Hematopoietic multipotent progenitor cell treated with erythropoietin and hydrocortisone succinate and interleukin-3 and kit ligand, for 6 days (in vitro differentiated cells): ENCODE data around the gene RPS5.
"Not testable (repeated sequence)": the region's sequence is repeated elsewhere in the genome, so short reads cannot be mapped to it uniquely, and the experiment has no call there.

Experiments
- DNase-seq: peaks from one replicate; pipeline ENCODE4 v3.0.0-alpha.2; 2015

RPS5 gene

DNA sequence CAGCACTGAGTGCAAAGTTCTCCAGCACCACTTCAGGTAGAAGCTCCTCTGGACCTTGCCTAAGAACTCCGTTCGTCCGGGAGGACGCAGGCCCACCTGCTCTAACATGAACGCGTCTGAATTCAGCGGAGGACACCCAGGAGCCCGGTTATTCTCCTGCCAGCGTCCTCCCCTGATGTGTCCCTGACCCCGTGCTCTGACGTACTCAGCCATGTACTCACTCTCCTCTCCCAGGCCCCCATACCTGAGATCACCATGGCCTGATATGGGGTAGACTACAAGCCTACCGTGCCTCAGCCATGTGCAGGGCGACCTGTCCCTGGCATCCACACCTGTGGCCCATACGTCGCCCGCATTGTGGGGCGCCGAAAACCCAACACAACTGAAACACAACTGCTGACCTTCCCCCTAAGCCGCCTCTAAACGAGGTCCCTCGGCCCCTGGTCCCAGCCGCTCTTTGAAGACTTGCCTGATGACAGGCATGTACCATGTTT, 20.6 kb downstream of the RPS5 start:
- peak; percentile 63 for DNase-seq

DNA sequence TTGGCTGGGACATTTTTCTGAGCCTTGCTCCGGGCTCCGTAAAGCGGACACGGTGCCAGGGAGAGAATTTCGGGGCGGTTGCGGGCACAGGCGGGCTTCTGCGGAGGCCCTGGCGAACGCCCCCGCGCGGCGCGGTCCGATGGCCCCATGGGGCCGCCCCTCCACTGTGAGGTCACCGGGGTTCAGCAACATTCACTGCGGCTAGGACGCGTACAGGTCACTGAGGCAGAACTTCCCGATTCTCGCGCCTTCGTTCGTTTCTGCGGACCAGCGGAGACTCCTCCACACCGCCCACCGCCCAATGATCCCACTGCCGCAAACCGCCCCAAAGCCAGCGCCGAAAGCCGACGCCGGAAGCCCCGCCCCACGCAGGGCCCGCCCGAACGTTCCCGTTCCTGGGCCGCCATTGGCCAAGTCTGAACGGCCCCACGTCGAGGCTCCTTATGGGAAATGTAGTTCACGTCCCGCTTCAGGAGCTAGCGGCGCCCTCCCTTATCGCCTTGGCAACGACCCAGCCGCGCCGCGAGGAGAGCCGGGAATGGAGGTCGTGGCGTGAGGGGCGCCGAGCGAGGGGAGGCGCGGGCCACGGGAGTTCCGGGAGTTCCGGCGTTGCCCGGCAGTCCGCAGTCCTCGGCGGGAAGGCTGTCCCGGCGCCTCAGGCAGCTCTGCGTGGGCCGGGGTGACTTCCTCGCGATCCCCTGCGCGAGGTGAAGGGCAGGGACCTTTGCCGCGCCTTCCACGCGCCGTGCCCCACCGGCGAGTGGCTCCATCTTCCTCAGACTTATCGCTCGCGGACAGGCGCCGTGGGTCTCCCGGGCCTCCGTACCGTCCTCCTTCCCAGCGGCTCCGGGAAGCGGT, 21.3 kb downstream of the RPS5 start, which contains the start of gene ZNF584:
ZNF584 (plus strand) TSS at position 498 of the 858 bp plus-strand sequence. CDS start 499 bp downstream, outside the sequence.
- DNase-seq: peak; percentile 99

DNA sequence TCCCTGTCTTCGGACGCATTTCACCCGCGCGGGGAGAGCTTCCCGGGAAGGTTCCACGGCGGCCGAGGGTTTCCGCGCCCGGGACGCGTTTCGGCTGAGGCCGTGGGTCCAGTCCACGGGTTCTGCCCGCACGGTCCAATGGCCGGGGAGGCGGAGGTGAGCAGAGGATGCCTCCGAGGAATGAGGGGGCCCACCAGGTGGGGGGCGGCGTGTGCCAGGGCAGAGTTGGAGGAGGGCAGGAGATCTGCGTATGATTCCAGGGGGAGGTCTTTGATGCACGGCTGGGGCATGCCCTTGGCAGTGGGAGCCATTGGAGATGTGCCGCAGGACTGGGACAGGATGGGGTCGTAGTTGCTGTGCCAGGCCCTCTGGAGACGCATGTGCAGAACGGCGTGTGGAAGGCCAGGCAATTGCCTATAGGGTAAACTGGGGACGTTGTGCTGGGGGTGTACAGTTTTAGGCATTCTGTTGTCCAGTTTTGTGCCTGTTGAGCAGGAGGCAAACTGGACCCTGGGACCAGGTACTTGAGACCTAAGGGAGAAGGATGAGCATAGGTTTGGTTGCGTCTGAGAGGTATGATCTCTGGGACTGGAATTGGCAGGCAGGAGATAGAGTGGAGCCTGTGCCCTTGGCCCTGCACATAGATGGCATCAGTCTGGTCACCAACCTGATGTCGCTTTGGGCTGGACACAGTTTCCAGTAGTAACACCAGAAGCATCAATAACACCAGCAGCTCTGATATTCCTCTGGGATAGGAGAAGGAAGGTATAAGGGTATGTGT, 22.1 kb downstream of the RPS5 start:
- DNase-seq: peak; percentile 75

DNA sequence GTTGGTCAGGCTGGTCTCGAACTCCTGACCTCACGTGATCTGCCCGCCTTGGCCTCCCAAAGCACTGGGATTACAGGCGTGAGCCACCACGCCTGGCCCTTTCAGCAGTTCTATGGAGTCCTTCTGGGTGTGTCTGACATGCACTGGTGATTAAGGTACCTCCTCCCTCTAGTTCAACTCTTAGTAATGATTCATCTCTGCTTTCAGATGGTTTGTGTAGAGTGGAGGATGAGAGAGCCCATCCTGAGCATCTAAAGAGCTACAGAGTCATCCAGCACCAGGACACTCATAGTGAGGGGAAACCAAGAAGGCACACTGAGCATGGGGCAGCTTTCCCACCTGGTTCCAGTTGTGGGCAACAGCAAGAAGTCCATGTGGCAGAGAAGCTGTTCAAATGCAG, 29.5 kb downstream of the RPS5 start:
- no peak for DNase-seq

DNA sequence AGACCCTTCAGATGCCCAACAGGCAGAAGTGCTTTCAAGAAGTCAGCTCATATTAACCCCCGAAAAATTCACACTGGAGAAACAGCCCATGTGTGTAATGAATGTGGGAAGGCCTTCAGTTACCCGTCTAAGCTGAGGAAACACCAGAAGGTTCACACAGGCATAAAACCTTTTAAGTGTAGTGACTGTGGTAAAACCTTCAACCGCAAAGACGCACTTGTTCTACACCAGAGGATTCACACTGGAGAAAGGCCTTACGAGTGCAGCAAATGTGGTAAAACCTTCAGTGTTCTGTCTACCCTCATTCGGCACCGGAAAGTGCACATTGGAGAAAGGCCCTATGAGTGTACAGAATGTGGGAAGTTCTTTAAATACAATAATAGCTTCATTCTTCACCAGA, 30.0 kb downstream of the RPS5 start:
- no peak for DNase-seq

DNA sequence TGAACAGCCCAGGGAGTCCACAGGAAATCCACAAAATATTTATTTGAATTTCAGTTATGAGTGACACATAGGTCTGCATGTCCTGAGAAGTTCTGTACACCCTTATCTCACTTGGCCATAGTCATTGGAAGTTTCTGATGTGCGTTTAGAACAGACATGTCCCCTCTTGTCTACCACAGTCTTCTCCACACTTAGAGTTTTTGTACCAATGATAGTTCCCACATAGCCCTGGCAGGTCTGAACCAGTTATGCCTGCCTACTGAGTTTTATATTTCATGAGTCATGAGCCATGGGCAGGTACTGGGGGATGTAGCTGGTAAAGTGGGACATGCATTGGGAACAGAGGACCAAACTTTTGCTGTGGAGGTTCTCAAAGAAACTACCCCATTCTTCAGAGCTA, 41.5 kb downstream of the RPS5 start:
- DNase-seq: no peak

DNA sequence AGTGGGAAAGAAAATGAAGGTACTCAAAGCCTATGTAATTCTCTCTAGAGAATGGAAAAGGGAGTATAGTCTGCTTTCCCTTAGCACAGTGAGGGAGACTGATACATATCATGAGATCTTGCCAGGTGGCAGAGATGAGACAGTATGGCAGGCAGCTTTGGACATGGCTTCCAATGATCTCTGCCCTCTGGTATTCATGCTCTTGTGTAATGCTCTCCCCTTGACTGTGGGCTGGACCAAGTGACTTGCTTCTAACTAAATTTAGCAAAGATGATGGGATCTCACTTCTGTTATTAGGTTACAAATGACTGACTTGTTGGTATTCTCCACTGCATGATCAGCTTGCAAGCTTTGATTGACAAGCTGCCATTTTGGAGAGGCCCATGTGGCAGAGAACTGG, 42.7 kb downstream of the RPS5 start:
- DNase-seq: no peak

DNA sequence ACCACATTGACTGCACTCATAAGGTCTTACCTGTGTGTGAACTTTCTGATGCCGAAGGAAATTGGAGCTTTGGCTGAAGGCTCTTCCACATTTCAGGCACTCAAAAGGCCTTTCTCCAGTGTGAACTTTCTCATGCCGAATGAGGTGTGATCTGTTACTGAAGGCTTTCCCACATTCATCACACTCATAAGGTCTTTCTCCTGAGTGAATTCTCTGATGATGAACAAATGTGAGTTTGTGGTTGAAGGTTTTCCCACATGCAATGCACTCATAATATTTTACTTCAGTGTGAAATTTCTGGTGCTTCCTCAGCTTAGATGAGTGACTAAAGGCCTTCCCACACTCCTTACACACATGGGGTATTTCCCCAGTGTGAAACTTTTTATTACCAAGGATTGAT, 47.1 kb downstream of the RPS5 start:
- no peak for DNase-seq

DNA sequence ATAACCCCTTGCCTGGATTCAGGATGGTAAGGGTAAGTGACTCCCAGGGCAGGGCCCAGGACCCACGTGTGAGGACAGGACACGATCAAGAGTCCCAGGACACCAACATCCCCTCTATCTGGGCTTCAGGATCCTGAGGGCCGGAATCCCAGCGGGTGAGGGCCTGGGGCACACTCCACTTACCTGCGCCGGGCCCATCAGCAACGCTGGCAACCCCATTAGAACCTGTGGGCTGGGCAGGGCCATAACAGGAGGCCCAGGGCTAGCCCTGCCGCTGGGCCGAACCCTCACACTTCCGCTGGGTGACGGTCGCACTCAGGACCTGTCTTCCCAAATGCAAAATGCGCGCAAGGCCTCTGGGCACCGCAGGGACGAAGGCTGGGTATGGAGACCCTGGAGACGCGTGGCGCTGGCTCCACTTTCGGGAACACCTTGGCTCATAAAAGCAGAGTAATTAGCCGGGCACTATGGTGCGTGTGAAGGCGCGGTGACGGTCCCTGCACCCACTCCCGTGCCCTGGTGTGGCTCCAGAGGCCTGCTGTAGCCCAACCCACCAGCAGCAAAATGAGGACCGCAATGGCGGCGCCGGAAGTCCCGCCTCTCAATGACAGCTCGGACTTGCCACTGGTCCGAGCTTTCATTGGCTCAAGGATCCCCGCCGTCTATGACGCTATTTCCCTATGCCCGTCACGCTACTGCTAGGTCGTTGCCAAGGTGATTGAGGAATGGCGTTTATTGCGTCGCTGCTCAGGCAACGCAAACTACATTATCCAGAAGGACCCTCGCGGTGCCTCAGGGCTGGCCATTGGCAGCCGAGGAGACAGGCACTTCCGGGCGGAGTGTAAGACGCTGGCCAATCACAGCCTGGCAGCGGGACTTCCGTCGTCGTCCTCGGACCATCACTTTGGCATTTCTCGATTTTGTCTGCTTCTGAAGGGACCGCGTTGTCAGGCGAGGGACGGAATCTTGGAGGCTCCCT, 52.8 kb downstream of the RPS5 start, which contains the start of gene ZNF132:
ZNF132 (minus strand) TSS at position 578 of the 979 bp plus-strand sequence; CDS start at position 246, 332 bp downstream.
- peak; percentile 100 for DNase-seq

DNA sequence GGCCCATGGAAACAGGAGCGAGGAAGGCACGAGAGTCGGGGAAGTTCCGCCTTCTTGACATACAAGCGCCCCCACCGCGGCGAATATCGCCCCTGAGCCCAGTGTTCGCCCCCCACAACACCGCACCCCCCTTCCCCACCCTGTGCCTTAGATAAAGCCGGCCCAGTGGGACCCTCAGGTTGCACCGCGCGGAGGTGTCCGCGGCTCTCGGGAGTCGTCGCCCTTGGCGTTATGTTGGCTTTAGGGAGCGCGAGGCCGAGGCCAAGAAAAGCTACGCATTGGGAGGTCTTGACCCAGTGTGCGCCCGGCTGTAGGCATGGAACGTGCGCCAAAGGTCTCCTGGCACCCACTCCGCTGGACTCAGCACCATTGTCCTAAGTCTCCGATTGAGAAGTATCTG, 53.5 kb downstream of the RPS5 start:
- DNase-seq: no peak

DNA sequence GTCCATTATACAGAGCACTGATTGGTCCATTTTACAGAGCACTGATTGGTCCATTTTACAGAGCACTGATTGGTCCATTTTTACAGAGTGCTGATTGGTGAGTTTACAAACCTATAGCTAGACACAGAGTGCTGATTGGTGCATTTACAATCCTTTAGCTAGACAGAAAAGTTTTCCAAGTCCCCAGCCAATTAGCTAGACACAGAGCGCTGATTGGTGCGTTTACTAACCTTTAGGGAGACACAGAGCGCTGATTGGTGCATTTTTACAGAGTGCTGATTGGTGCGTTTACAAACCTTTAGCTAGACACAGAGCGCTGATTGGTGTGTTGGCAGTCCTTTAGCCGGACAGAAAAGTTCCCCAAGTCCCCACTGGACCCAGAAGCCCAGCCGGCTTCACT, 55.9 kb downstream of the RPS5 start:
- not testable (repeated sequence) for DNase-seq
